A549 (cell line): Measurements from ENCODE around the gene NARS2.

ENCODE experiments used
- CEBPB ChIP-seq, 2 experiments: fragments of >200 bp in 1 of 2; sonication (Bioruptor Twin) in 1 of 2; formaldehyde crosslinking in 1 of 2; IDR thresholded peaks; 2 replicates each; pipeline ENCODE4 v1.6.1; 2012 to 2016
- CHD2 ChIP-seq: fragments of 150-350 bp; IDR thresholded peaks from 2 replicates; pipeline ENCODE4 v1.6.1; 2014; ENCODE audit warnings: low read length; ENCODE audit not compliant: partially characterized antibody
- CTCF ChIP-seq: fragments of >200 bp; sonication (Bioruptor Twin); formaldehyde crosslinking; IDR thresholded peaks from 3 replicates; pipeline ENCODE4 v1.5.1; 2016
- KDM1A ChIP-seq: fragments of 200-600 bp; sonication (generic); IDR thresholded peaks from 2 replicates; pipeline ENCODE4 v1.6.1; 2016; ENCODE audit warnings: low read depth, mild to moderate bottlenecking
- POLR2A ChIP-seq: IDR thresholded peaks from 2 replicates; pipeline ENCODE4 v1.6.1; 2012; ENCODE audit warnings: mild to moderate bottlenecking, low read length
- POLR2AphosphoS2 ChIP-seq: conservative IDR thresholded peaks from 2 replicates; pipeline ENCODE4 v1.6.1; 2012; ENCODE audit warnings: low read length, improper control_type of control experiment, inconsistent platforms

DNA sequence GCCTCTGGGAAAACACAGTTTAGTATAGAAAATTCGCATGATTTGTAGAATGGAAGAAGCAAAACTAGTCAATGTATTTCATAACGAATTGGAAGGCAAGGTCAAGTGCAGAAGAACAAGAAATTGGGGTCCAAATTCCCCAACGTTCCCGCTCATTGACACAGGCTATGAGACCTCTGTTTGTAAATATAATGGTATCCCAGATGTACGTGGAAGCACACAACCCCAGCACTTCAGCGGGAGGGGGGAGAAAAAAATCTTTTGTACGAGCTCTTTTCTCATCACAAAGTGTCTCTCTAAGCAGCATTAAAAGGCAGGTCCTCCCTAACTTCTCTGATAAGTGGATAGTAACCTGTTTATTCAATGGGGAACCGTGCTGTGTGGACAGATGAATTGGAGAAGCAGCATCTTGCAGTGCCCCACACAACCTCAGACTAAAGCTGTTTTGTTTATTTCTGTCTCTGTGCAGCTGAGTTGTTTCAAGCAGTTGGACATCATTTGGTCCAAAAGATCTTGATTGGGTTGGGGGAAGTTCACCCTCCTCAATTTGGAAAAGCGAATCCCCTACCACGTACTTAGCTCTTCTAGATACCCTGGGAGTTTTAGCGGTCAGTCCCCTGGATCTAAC is 156.0 kb downstream of the NARS2 start:
- TF ChIP-seq CTCF (no peak), POLR2A (no peak), KDM1A (no peak), CEBPB (IDR thresholded peaks at IDR 0.05) (no peak), CHD2 (no peak), POLR2AphosphoS2 (no peak)
